ENCODE measurements around the gene PKD2L2.
A peak's percentile ranks its signal among the peaks of the same experiment; 100 is the strongest.
"Not testable (repeated sequence)": the region's sequence is repeated elsewhere in the genome, so short reads cannot be mapped to it uniquely, and the experiment has no call there.

PKD2L2 gene

DNA sequence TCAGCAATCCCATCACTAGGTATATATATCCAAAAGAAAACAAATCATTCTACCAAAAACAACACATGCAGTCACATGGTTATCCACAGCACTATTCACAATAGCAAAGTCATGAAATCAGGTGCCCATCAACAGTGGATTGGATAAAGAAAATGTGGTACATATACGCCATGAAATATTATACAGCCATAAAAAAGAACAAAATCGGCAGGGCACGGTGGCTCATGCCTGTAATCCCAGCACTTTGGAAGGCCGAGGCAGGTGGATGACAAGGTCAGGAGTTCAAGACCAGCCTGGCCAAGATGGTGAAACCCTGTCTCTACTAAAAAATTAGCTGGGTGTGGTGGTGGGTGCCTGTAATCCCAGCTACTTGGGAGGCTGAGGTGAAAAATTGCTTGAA is 55.0 kb downstream of the PKD2L2 start:
- H3K36me3 ChIP-seq (ENCODE audit: control insufficient read depth, insufficient read depth, low read length); H3K27me3 ChIP-seq (ENCODE audit: insufficient read depth, low read length, poor library complexity); H4K5ac ChIP-seq (ENCODE audit: low read length); H3K4ac ChIP-seq (ENCODE audit: low read depth, low read length); H3K79me2 ChIP-seq (ENCODE audit: control insufficient read depth, insufficient read depth, low read length); H3K9ac ChIP-seq (ENCODE audit: low read length); DNase-seq; H3K18ac ChIP-seq (ENCODE audit: low read length); H2BK5ac ChIP-seq (ENCODE audit: low read length); H2BK120ac ChIP-seq (ENCODE audit: low read depth, low read length); H3K4me3 ChIP-seq (ENCODE audit: low read length); H3K4me1 ChIP-seq (ENCODE audit: control insufficient read depth, low read depth, low read length); H3K79me1 ChIP-seq (ENCODE audit: low read length); H4K8ac ChIP-seq (ENCODE audit: low read depth, low read length); H3K56ac ChIP-seq (ENCODE audit: low read length); H3K27ac ChIP-seq (ENCODE audit: low read depth, low read length); H2BK15ac ChIP-seq (replicated peaks; ENCODE audit: low read depth); H2AK5ac ChIP-seq (ENCODE audit: low read length); H3K4me2 ChIP-seq (ENCODE audit: low read length); H3K23ac ChIP-seq (ENCODE audit: low read length): not testable (repeated sequence)
- no CpG with 5 or more reads among the region's 4 CpGs for WGBS (ENCODE audit: extremely low coverage, insufficient coverage, low lambda C conversion rate)

DNA sequence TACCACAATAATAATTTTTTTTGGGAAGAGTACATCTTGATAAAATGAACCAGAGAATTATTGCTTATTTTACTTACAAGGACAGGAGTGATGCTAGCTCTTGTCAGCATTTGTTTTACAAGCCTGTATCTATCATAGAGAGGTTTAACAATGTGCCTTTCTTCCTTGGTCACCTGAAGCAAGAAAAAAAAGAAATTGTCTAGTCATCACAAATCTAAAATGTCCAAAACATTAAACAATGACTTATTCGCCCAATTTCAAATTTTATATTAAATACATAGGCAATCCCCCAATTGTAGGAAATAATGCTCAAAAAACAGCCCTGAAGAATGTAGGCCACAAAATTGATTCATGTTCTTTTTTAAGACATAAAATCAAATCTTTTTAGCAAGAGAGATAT is 56.6 kb downstream of the PKD2L2 start:
- Histone ChIP-seq H3K79me2 (ENCODE audit: control insufficient read depth, insufficient read depth, low read length) (no peaks in the 10 kb centered on the region), H2BK5ac (ENCODE audit: low read length) (no peak overlapping the region), H3K56ac (ENCODE audit: low read length) (no peak overlapping the region), H3K4me3 (ENCODE audit: low read length) (no peak overlapping the region), H4K5ac (ENCODE audit: low read length) (no peak overlapping the region), H3K27ac (ENCODE audit: low read depth, low read length) (no peak overlapping the region), H3K18ac (ENCODE audit: low read length) (no peak overlapping the region), H2BK120ac (ENCODE audit: low read depth, low read length) (no peak overlapping the region), H3K4me2 (ENCODE audit: low read length) (no peak overlapping the region), H3K23ac (ENCODE audit: low read length) (no peak overlapping the region), H3K79me1 (ENCODE audit: low read length) (no peaks in the 10 kb centered on the region), H3K27me3 (ENCODE audit: insufficient read depth, low read length, poor library complexity) (no peaks in the 10 kb centered on the region), H3K36me3 (ENCODE audit: control insufficient read depth, insufficient read depth, low read length) (peaks cover 2% of the 10 kb centered on the region), H4K8ac (ENCODE audit: low read depth, low read length) (no peak overlapping the region), H3K4me1 (ENCODE audit: control insufficient read depth, low read depth, low read length) (no peaks in the 10 kb centered on the region), H3K9ac (ENCODE audit: low read length) (no peak overlapping the region), H2BK15ac (replicated peaks; ENCODE audit: low read depth) (no peak overlapping the region), H3K4ac (ENCODE audit: low read depth, low read length) (no peak overlapping the region), H2AK5ac (ENCODE audit: low read length) (no peak overlapping the region)
- no peak for DNase-seq
- 100% methylated on average over 1 of the region's 1 CpG for WGBS (ENCODE audit: extremely low coverage, insufficient coverage, low lambda C conversion rate)

DNA sequence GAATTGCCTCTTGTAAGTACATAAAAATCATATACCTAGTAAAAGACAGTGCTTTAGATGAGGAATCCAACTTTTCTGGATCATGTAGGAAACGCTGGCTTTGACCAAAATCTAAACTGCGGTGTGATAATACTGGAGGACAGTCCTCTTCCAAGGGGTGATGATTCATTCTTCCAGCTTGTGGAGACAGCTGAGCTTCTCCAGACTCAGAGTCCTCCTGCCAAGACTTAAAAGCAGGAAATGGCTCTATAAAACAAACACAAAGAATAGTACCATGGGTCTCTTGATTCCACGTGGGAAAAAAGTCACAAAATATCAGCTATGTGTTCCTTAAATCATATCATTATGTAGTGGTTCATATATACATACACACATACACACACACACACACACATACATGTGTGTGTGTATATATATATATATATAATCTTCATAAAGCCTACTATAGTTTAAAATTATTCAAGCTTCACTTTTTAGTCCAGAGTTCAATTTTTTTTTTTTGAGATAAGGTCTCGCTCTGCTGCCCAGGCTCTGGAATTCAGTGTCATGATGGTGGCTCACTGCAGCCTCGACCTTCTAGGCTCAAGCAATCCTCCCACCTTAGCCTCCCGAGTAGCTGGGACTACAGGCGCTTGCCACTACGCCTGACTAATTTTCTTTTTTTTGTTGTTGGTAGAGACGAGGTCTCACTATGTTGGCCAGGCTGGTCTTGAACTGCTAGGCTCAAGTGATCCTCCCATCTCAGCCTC is 65.0 kb downstream of the PKD2L2 start:
- no CpG with 5 or more reads among the region's 9 CpGs for WGBS (ENCODE audit: extremely low coverage, insufficient coverage, low lambda C conversion rate)
- no peak overlapping the region for H2AK5ac ChIP-seq (ENCODE audit: low read length)
- no peak overlapping the region for H4K8ac ChIP-seq (ENCODE audit: low read depth, low read length)
- H2BK15ac ChIP-seq (replicated peaks; ENCODE audit: low read depth) = no peak overlapping the region
- H3K4me1 ChIP-seq (ENCODE audit: control insufficient read depth, low read depth, low read length) = no peaks in the 10 kb centered on the region
- no peak overlapping the region for H3K4me3 ChIP-seq (ENCODE audit: low read length)
- H2BK120ac ChIP-seq (ENCODE audit: low read depth, low read length) = no peak overlapping the region
- no peak overlapping the region for H4K5ac ChIP-seq (ENCODE audit: low read length)
- H3K23ac ChIP-seq (ENCODE audit: low read length) = no peak overlapping the region
- H2BK5ac ChIP-seq (ENCODE audit: low read length) = no peak overlapping the region
- H3K27ac ChIP-seq (ENCODE audit: low read depth, low read length) = no peak overlapping the region
- H3K36me3 ChIP-seq (ENCODE audit: control insufficient read depth, insufficient read depth, low read length) = no peaks in the 10 kb centered on the region
- no peaks in the 10 kb centered on the region for H3K79me2 ChIP-seq (ENCODE audit: control insufficient read depth, insufficient read depth, low read length)
- no peak overlapping the region for H3K18ac ChIP-seq (ENCODE audit: low read length)
- H3K79me1 ChIP-seq (ENCODE audit: low read length) = no peaks in the 10 kb centered on the region
- DNase-seq = peak; percentile 21
- H3K4me2 ChIP-seq (ENCODE audit: low read length) = no peak overlapping the region
- no peaks in the 10 kb centered on the region for H3K27me3 ChIP-seq (ENCODE audit: insufficient read depth, low read length, poor library complexity)
- no peak overlapping the region for H3K56ac ChIP-seq (ENCODE audit: low read length)
- H3K9ac ChIP-seq (ENCODE audit: low read length) = no peak overlapping the region
- H3K4ac ChIP-seq (ENCODE audit: low read depth, low read length) = no peak overlapping the region

- no peak overlapping the region for H3K4me3 ChIP-seq (ENCODE audit: low read length)
- H3K18ac ChIP-seq (ENCODE audit: low read length) = no peak overlapping the region
- no peak overlapping the region for H4K8ac ChIP-seq (ENCODE audit: low read depth, low read length)
- H2BK120ac ChIP-seq (ENCODE audit: low read depth, low read length) = no peak overlapping the region
- H3K4ac ChIP-seq (ENCODE audit: low read depth, low read length) = no peak overlapping the region
- no peak overlapping the region for H2AK5ac ChIP-seq (ENCODE audit: low read length)
- H2BK5ac ChIP-seq (ENCODE audit: low read length) = no peak overlapping the region
- WGBS (ENCODE audit: extremely low coverage, insufficient coverage, low lambda C conversion rate) = no CpG with 5 or more reads among the region's 1 CpG
- H2BK15ac ChIP-seq (replicated peaks; ENCODE audit: low read depth) = no peak overlapping the region
- no peaks in the 10 kb centered on the region for H3K4me1 ChIP-seq (ENCODE audit: control insufficient read depth, low read depth, low read length)
- H3K23ac ChIP-seq (ENCODE audit: low read length) = no peak overlapping the region
- no peak overlapping the region for H3K4me2 ChIP-seq (ENCODE audit: low read length)
- no peak overlapping the region for H3K9ac ChIP-seq (ENCODE audit: low read length)
- no peak for DNase-seq
- H4K5ac ChIP-seq (ENCODE audit: low read length) = no peak overlapping the region
- H3K27ac ChIP-seq (ENCODE audit: low read depth, low read length) = no peak overlapping the region
- no peaks in the 10 kb centered on the region for H3K27me3 ChIP-seq (ENCODE audit: insufficient read depth, low read length, poor library complexity)
- H3K79me2 ChIP-seq (ENCODE audit: control insufficient read depth, insufficient read depth, low read length) = no peaks in the 10 kb centered on the region
- no peaks in the 10 kb centered on the region for H3K36me3 ChIP-seq (ENCODE audit: control insufficient read depth, insufficient read depth, low read length)
- no peak overlapping the region for H3K56ac ChIP-seq (ENCODE audit: low read length)
- no peaks in the 10 kb centered on the region for H3K79me1 ChIP-seq (ENCODE audit: low read length)
These were observed 68.7 kb downstream of the PKD2L2 start for GRCh38 chr5:137957948-137958347.

- Histone ChIP-seq H4K5ac (ENCODE audit: low read length) (no peak overlapping the region), H3K56ac (ENCODE audit: low read length) (no peak overlapping the region), H2BK5ac (ENCODE audit: low read length) (no peak overlapping the region), H2BK120ac (ENCODE audit: low read depth, low read length) (no peak overlapping the region), H3K4me3 (ENCODE audit: low read length) (no peak overlapping the region), H3K9ac (ENCODE audit: low read length) (no peak overlapping the region), H2AK5ac (ENCODE audit: low read length) (no peak overlapping the region), H3K18ac (ENCODE audit: low read length) (no peak overlapping the region), H3K27ac (ENCODE audit: low read depth, low read length) (no peak overlapping the region), H3K79me1 (ENCODE audit: low read length) (no peaks in the 10 kb centered on the region), H4K8ac (ENCODE audit: low read depth, low read length) (no peak overlapping the region), H3K79me2 (ENCODE audit: control insufficient read depth, insufficient read depth, low read length) (no peaks in the 10 kb centered on the region), H3K23ac (ENCODE audit: low read length) (no peak overlapping the region), H3K4me1 (ENCODE audit: control insufficient read depth, low read depth, low read length) (no peaks in the 10 kb centered on the region), H2BK15ac (replicated peaks; ENCODE audit: low read depth) (no peak overlapping the region), H3K36me3 (ENCODE audit: control insufficient read depth, insufficient read depth, low read length) (no peaks in the 10 kb centered on the region), H3K4me2 (ENCODE audit: low read length) (no peak overlapping the region), H3K4ac (ENCODE audit: low read depth, low read length) (no peak overlapping the region), H3K27me3 (ENCODE audit: insufficient read depth, low read length, poor library complexity) (no peaks in the 10 kb centered on the region)
- no CpG with 5 or more reads among the region's 4 CpGs for WGBS (ENCODE audit: extremely low coverage, insufficient coverage, low lambda C conversion rate)
- DNase-seq = no peak
These were observed 70.2 kb downstream of the PKD2L2 start for GRCh38 chr5:137959488-137959887.

GRCh38 chr5:137960141-137960540 is 70.9 kb downstream of the PKD2L2 start:
- no peak for DNase-seq
- no peaks in the 10 kb centered on the region for H3K79me1 ChIP-seq (ENCODE audit: low read length)
- no peaks in the 10 kb centered on the region for H3K27me3 ChIP-seq (ENCODE audit: insufficient read depth, low read length, poor library complexity)
- H4K5ac ChIP-seq (ENCODE audit: low read length) = no peak overlapping the region
- WGBS (ENCODE audit: extremely low coverage, insufficient coverage, low lambda C conversion rate) = no CpG with 5 or more reads among the region's 2 CpGs
- H3K79me2 ChIP-seq (ENCODE audit: control insufficient read depth, insufficient read depth, low read length) = no peaks in the 10 kb centered on the region
- H3K36me3 ChIP-seq (ENCODE audit: control insufficient read depth, insufficient read depth, low read length) = no peaks in the 10 kb centered on the region
- no peak overlapping the region for H3K23ac ChIP-seq (ENCODE audit: low read length)
- no peak overlapping the region for H2BK5ac ChIP-seq (ENCODE audit: low read length)
- H3K18ac ChIP-seq (ENCODE audit: low read length) = no peak overlapping the region
- no peak overlapping the region for H3K4me2 ChIP-seq (ENCODE audit: low read length)
- no peak overlapping the region for H4K8ac ChIP-seq (ENCODE audit: low read depth, low read length)
- no peak overlapping the region for H2BK15ac ChIP-seq (replicated peaks; ENCODE audit: low read depth)
- H3K4ac ChIP-seq (ENCODE audit: low read depth, low read length) = no peak overlapping the region
- H2AK5ac ChIP-seq (ENCODE audit: low read length) = no peak overlapping the region
- no peak overlapping the region for H3K4me3 ChIP-seq (ENCODE audit: low read length)
- H2BK120ac ChIP-seq (ENCODE audit: low read depth, low read length) = no peak overlapping the region
- no peak overlapping the region for H3K56ac ChIP-seq (ENCODE audit: low read length)
- no peaks in the 10 kb centered on the region for H3K4me1 ChIP-seq (ENCODE audit: control insufficient read depth, low read depth, low read length)
- no peak overlapping the region for H3K27ac ChIP-seq (ENCODE audit: low read depth, low read length)
- H3K9ac ChIP-seq (ENCODE audit: low read length) = no peak overlapping the region

Measured in mesendoderm (in vitro differentiated cells).